ENCODE measurements around the gene DNASE1L2. TPM values are rescaled to one million over a fixed set of nuclear protein-coding genes. Genes with fewer than 3 reads are reported as not detected.
"Not testable (repeated sequence)": the region's sequence is repeated elsewhere in the genome, so short reads cannot be mapped to it uniquely, and the experiment has no call there.

Gene DNASE1L2
- polyA plus RNA-seq, 4 donors, result 0.55 to 3.8 (median 1.4) TPM

- peaks cover 2 to 30% (median 6%) of the 10 kb centered on the region in 3 donors for H3K27me3 ChIP-seq (ENCODE audit: control insufficient read depth in 3 of 3, insufficient read depth in 3 of 3, low read length in 3 of 3)
- H3K36me3 ChIP-seq (ENCODE audit: control insufficient read depth in 3 of 3, insufficient read depth in 2 of 3, low read depth in 1 of 3, low read length in 3 of 3), result peaks cover 6 to 74% (median 23%) of the 10 kb centered on the region in 3 donors
- no peaks in the 10 kb centered on the region for H3K9me3 ChIP-seq (ENCODE audit: control insufficient read depth in 2 of 2, insufficient read depth in 1 of 2, low read depth in 1 of 2, low read length in 1 of 2)
- H3K4me1 ChIP-seq (ENCODE audit: control insufficient read depth in 3 of 3, insufficient read depth in 2 of 3, low read depth in 1 of 3, low read length in 2 of 3), result peaks cover 0 to 30% (median 0%) of the 10 kb centered on the region in 3 donors
- no peak overlapping the region for H3K27ac ChIP-seq (ENCODE audit: low read depth in 1 of 3, low read length in 2 of 3)
- peak overlapping the region in 2 of 3 donors; percentile 15 to 16 for H3K4me3 ChIP-seq (ENCODE audit: low read depth in 1 of 3, low read length in 3 of 3)
- 5 to 11% (median 5%) methylated on average over 33 to 40 of the region's 40 CpGs for WGBS, 3 donors
- FAIRE-seq (no peak), DNase-seq (peak in 1 of 2 donors; percentile 31)
These were observed 848 bp downstream of the DNASE1L2 start for GRCh38 chr16:2237102-2237482.

DNA sequence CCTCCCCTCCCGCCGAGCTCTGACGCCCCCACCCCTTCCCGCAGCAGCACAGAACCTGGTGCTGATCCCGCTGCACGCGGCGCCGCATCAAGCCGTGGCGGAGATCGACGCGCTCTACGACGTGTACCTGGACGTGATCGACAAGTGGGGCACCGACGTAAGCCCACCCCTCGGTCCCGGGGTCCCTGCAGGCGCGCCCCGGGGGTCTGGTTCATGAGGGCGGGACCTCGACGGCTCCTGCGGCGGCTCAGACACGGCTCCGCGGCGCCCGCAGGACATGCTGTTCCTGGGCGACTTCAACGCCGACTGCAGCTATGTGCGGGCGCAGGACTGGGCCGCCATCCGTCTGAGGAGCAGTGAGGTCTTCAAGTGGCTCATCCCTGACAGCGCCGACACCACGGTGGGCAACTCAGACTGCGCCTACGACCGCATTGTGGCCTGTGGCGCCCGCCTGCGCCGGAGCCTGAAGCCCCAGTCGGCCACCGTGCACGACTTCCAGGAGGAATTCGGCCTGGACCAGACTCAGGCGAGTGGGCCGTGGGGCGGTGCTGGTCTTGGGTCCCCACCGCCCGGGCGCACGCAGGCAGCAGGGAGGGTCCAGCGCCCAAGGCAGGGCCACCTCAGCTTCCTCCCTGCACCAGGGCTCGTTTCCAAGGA is 1.4 kb downstream of the DNASE1L2 start:
- DNase-seq, result peak in 1 of 2 donors; percentile 47
- no peak for FAIRE-seq
- Histone ChIP-seq H3K27ac (ENCODE audit: low read depth in 1 of 3, low read length in 2 of 3) (no peak overlapping the region), H3K4me1 (ENCODE audit: control insufficient read depth in 3 of 3, insufficient read depth in 2 of 3, low read depth in 1 of 3, low read length in 2 of 3) (peaks cover 0 to 30% (median 0%) of the 10 kb centered on the region in 3 donors), H3K9me3 (ENCODE audit: control insufficient read depth in 2 of 2, insufficient read depth in 1 of 2, low read depth in 1 of 2, low read length in 1 of 2) (no peaks in the 10 kb centered on the region), H3K36me3 (ENCODE audit: control insufficient read depth in 3 of 3, insufficient read depth in 2 of 3, low read depth in 1 of 3, low read length in 3 of 3) (peaks cover 6 to 74% (median 18%) of the 10 kb centered on the region in 3 donors), H3K27me3 (ENCODE audit: control insufficient read depth in 3 of 3, insufficient read depth in 3 of 3, low read length in 3 of 3) (peaks cover 2 to 30% (median 6%) of the 10 kb centered on the region in 3 donors), H3K4me3 (ENCODE audit: low read depth in 1 of 3, low read length in 3 of 3) (no peak overlapping the region)
- 9 to 15% (median 14%) methylated on average over 62 to 65 of the region's 65 CpGs for WGBS, 3 donors

DNA sequence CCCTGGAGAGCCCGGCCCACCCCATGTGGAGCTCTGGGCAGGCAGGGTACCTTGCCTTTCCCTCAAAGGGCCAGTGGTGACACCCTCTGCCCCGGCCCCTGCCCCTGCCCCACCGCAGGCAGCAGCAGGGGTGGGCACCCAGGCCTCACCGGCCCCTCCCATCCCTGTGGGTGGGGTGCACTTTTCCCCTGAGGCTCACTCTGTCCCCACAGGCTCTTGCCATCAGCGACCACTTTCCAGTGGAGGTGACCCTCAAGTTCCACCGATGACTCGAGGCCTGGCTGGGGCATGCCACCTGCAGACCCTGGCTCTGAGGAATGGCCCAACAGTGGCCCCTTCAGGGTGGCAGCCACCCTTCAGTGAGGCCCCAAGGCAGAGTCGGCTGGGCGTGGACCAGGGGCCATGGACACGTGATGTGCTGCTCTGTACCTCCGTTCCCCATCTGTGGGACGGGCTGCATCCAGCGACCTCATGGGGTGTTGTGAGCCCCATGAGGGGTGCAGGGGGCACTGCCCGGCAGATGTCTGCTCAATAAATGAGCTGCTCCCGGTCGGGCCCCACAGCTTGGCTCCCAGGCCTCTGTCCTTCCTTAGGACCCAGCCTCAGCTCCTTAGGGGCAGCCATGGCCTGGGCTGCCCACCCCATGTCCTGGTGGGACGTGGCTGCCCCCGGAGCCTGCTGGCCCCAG is 2.0 kb downstream of the DNASE1L2 start:
- Histone ChIP-seq H3K4me1 (ENCODE audit: control insufficient read depth in 3 of 3, insufficient read depth in 2 of 3, low read depth in 1 of 3, low read length in 2 of 3) (peaks cover 0 to 30% (median 0%) of the 10 kb centered on the region in 3 donors), H3K4me3 (ENCODE audit: low read depth in 1 of 3, low read length in 3 of 3) (no peak overlapping the region), H3K9me3 (ENCODE audit: control insufficient read depth in 2 of 2, insufficient read depth in 1 of 2, low read depth in 1 of 2, low read length in 1 of 2) (no peaks in the 10 kb centered on the region), H3K27me3 (ENCODE audit: control insufficient read depth in 3 of 3, insufficient read depth in 3 of 3, low read length in 3 of 3) (peaks cover 2 to 30% (median 6%) of the 10 kb centered on the region in 3 donors), H3K27ac (ENCODE audit: low read depth in 1 of 3, low read length in 2 of 3) (no peak overlapping the region), H3K36me3 (ENCODE audit: control insufficient read depth in 3 of 3, insufficient read depth in 2 of 3, low read depth in 1 of 3, low read length in 3 of 3) (peaks cover 6 to 74% (median 15%) of the 10 kb centered on the region in 3 donors)
- WGBS, 3 donors, result 22 to 48% (median 32%) methylated on average over 15 to 18 of the region's 18 CpGs
- DNase-seq, result peak in 1 of 2 donors; percentile 50
- FAIRE-seq, result no peak

GRCh38 chr16:2238838-2239675 is 2.8 kb downstream of the DNASE1L2 start:
- Histone ChIP-seq H3K27me3 (ENCODE audit: control insufficient read depth in 3 of 3, insufficient read depth in 3 of 3, low read length in 3 of 3) (peaks cover 2 to 30% (median 6%) of the 10 kb centered on the region in 3 donors), H3K36me3 (ENCODE audit: control insufficient read depth in 3 of 3, insufficient read depth in 2 of 3, low read depth in 1 of 3, low read length in 3 of 3) (peaks cover 2 to 74% (median 15%) of the 10 kb centered on the region in 3 donors), H3K4me1 (ENCODE audit: control insufficient read depth in 3 of 3, insufficient read depth in 2 of 3, low read depth in 1 of 3, low read length in 2 of 3) (peaks cover 0 to 30% (median 0%) of the 10 kb centered on the region in 3 donors), H3K4me3 (ENCODE audit: low read depth in 1 of 3, low read length in 3 of 3) (no peak overlapping the region), H3K9me3 (ENCODE audit: control insufficient read depth in 2 of 2, insufficient read depth in 1 of 2, low read depth in 1 of 2, low read length in 1 of 2) (no peaks in the 10 kb centered on the region), H3K27ac (ENCODE audit: low read depth in 1 of 3, low read length in 2 of 3) (no peak overlapping the region)
- 36 to 65% (median 46%) methylated on average over 15 of the region's 15 CpGs for WGBS, 3 donors
- no peak for FAIRE-seq
- peak in 1 of 2 donors; percentile 51 for DNase-seq

GRCh38 chr16:2240331-2240730 is 4.1 kb downstream of the DNASE1L2 start:
- FAIRE-seq; DNase-seq; H3K27ac ChIP-seq (ENCODE audit: low read depth in 1 of 3, low read length in 2 of 3); H3K4me3 ChIP-seq (ENCODE audit: low read depth in 1 of 3, low read length in 3 of 3); H3K9me3 ChIP-seq (ENCODE audit: control insufficient read depth in 2 of 2, insufficient read depth in 1 of 2, low read depth in 1 of 2, low read length in 1 of 2): not testable (repeated sequence)
- WGBS, 3 donors, result 79 to 85% (median 80%) methylated on average over 9 of the region's 9 CpGs
- peaks cover 0 to 30% (median 0%) of the 10 kb centered on the region in 3 donors for H3K4me1 ChIP-seq (ENCODE audit: control insufficient read depth in 3 of 3, insufficient read depth in 2 of 3, low read depth in 1 of 3, low read length in 2 of 3)
- peaks cover 0 to 28% (median 6%) of the 10 kb centered on the region in 3 donors for H3K27me3 ChIP-seq (ENCODE audit: control insufficient read depth in 3 of 3, insufficient read depth in 3 of 3, low read length in 3 of 3)
- peaks cover 2 to 74% (median 13%) of the 10 kb centered on the region in 3 donors for H3K36me3 ChIP-seq (ENCODE audit: control insufficient read depth in 3 of 3, insufficient read depth in 2 of 3, low read depth in 1 of 3, low read length in 3 of 3)

DNA sequence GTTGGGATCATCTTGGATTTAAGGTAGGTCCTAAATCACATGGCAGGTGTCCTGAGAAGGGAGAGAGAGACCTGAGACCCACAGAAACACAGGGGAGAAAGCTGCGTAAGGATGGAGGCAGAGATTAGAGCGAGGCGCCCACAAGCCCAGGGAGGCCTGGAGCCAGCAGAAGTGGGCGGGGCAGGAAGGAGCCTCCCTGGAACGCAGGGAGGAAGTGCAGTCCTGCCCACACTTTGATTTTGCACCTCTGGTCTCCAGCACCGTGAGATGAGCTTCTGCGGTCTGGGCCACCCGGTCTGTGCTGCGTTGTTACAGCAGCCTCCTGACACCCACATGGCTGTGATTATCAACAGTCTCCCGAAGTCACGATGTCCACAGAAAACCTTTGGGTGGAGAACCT is 6.4 kb downstream of the DNASE1L2 start:
- no peak for FAIRE-seq
- Histone ChIP-seq H3K27me3 (ENCODE audit: control insufficient read depth in 3 of 3, insufficient read depth in 3 of 3, low read length in 3 of 3) (peaks cover 0 to 6% (median 0%) of the 10 kb centered on the region in 3 donors), H3K4me3 (ENCODE audit: low read depth in 1 of 3, low read length in 3 of 3) (no peak overlapping the region), H3K36me3 (ENCODE audit: control insufficient read depth in 3 of 3, insufficient read depth in 2 of 3, low read depth in 1 of 3, low read length in 3 of 3) (peaks cover 2 to 86% (median 8%) of the 10 kb centered on the region in 3 donors), H3K27ac (ENCODE audit: low read depth in 1 of 3, low read length in 2 of 3) (no peak overlapping the region), H3K4me1 (ENCODE audit: control insufficient read depth in 3 of 3, insufficient read depth in 2 of 3, low read depth in 1 of 3, low read length in 2 of 3) (peaks cover 0 to 14% (median 0%) of the 10 kb centered on the region in 3 donors), H3K9me3 (ENCODE audit: control insufficient read depth in 2 of 2, insufficient read depth in 1 of 2, low read depth in 1 of 2, low read length in 1 of 2) (no peaks in the 10 kb centered on the region)
- 81 to 86% (median 83%) methylated on average over 11 of the region's 11 CpGs for WGBS, 3 donors
- no peak for DNase-seq

GRCh38 chr16:2243031-2243528 is 6.8 kb downstream of the DNASE1L2 start:
- DNase-seq (no peak), FAIRE-seq (no peak)
- Histone ChIP-seq H3K27ac (ENCODE audit: low read depth in 1 of 3, low read length in 2 of 3) (no peak overlapping the region), H3K4me3 (ENCODE audit: low read depth in 1 of 3, low read length in 3 of 3) (no peak overlapping the region), H3K9me3 (ENCODE audit: control insufficient read depth in 2 of 2, insufficient read depth in 1 of 2, low read depth in 1 of 2, low read length in 1 of 2) (no peaks in the 10 kb centered on the region), H3K36me3 (ENCODE audit: control insufficient read depth in 3 of 3, insufficient read depth in 2 of 3, low read depth in 1 of 3, low read length in 3 of 3) (peaks cover 2 to 87% (median 8%) of the 10 kb centered on the region in 3 donors), H3K4me1 (ENCODE audit: control insufficient read depth in 3 of 3, insufficient read depth in 2 of 3, low read depth in 1 of 3, low read length in 2 of 3) (peaks cover 0 to 9% (median 0%) of the 10 kb centered on the region in 3 donors), H3K27me3 (ENCODE audit: control insufficient read depth in 3 of 3, insufficient read depth in 3 of 3, low read length in 3 of 3) (peaks cover 0 to under 1% (median 0%) of the 10 kb centered on the region in 3 donors)
- WGBS, 3 donors, result 95 to 97% (median 96%) methylated on average over 18 to 19 of the region's 19 CpGs

DNA sequence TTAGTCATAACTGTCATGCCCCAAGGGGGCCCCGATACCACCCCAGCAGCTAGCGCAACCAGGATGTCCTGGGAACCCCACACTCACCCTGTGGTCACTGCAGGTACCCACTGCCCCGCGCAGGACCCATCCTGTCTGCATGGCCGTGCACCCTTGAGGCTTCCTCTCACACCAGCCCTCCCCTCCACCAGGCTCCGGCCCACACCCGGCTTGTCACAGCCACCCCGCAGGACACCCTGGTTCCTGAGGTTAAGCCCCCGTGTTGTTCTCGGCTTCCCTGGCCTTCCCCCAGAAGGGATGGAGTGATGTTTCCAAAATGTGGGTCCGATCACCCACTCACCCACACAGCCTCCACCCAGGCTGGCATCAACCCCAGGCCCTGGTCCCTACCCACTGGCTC is 7.5 kb downstream of the DNASE1L2 start:
- peaks cover 2 to 88% (median 8%) of the 10 kb centered on the region in 3 donors for H3K36me3 ChIP-seq (ENCODE audit: control insufficient read depth in 3 of 3, insufficient read depth in 2 of 3, low read depth in 1 of 3, low read length in 3 of 3)
- H3K27ac ChIP-seq (ENCODE audit: low read depth in 1 of 3, low read length in 2 of 3), result no peak overlapping the region
- FAIRE-seq, result no peak
- no peak for DNase-seq
- 91 to 99% (median 96%) methylated on average over 11 of the region's 11 CpGs for WGBS, 3 donors
- no peaks in the 10 kb centered on the region for H3K9me3 ChIP-seq (ENCODE audit: control insufficient read depth in 2 of 2, insufficient read depth in 1 of 2, low read depth in 1 of 2, low read length in 1 of 2)
- H3K4me1 ChIP-seq (ENCODE audit: control insufficient read depth in 3 of 3, insufficient read depth in 2 of 3, low read depth in 1 of 3, low read length in 2 of 3), result peaks cover 0 to 2% (median 0%) of the 10 kb centered on the region in 3 donors
- no peaks in the 10 kb centered on the region for H3K27me3 ChIP-seq (ENCODE audit: control insufficient read depth in 3 of 3, insufficient read depth in 3 of 3, low read length in 3 of 3)
- no peak overlapping the region for H3K4me3 ChIP-seq (ENCODE audit: low read depth in 1 of 3, low read length in 3 of 3)
